ENCODE data around the gene MEIS1. TPM values are rescaled to one million over a fixed set of nuclear protein-coding genes. Genes with fewer than 3 reads are reported as not detected.

Gene MEIS1
- total and polyA plus RNA-seq, 3 donors from 2014 or later = 10.8 to 13.8 (median 13.5) TPM

GRCh38 chr2:66498289-66498975 is 63.5 kb downstream of the MEIS1 start:
- Histone ChIP-seq H3K36me3 (ENCODE audit: low read depth, missing control alignments) (no peaks in the 10 kb centered on the region), H3K27me3 (no peaks in the 10 kb centered on the region), H3K9me3 (no peaks in the 10 kb centered on the region), H3K4me3 (no peak overlapping the region), H3K4me1 (peaks cover 11% of the 10 kb centered on the region), H3K27ac (no peak overlapping the region)
- TF ChIP-seq CTCF (IDR thresholded peaks at IDR 0.05) (no peak), POLR2A (IDR thresholded peaks at IDR 0.05) (no peak)
- no peak for DNase-seq
- 75 to 86% methylated on average over 5 of the region's 5 CpGs for WGBS, 2 donors
- intact Hi-C loops (cut with DNase I; ENCODE audit: low total_unique reads) = no loop called here

- Histone ChIP-seq H3K9me3 (no peaks in the 10 kb centered on the region), H3K4me3 (no peak overlapping the region), H3K4me1 (peaks cover 3% of the 10 kb centered on the region), H3K27ac (no peak overlapping the region), H3K36me3 (ENCODE audit: low read depth, missing control alignments) (no peaks in the 10 kb centered on the region), H3K27me3 (no peaks in the 10 kb centered on the region)
- no peak for TF ChIP-seq POLR2A (IDR thresholded peaks at IDR 0.05)
- no peak for TF ChIP-seq CTCF (IDR thresholded peaks at IDR 0.05)
- no peak for DNase-seq
- intact Hi-C loops (cut with DNase I; ENCODE audit: low total_unique reads) = no loop called here
Measured at GRCh38 chr2:66501267-66501666, 66.3 kb downstream of the MEIS1 start.

GRCh38 chr2:66506265-66506664 is 71.3 kb downstream of the MEIS1 start:
- no peaks in the 10 kb centered on the region for H3K9me3 ChIP-seq
- no peaks in the 10 kb centered on the region for H3K27me3 ChIP-seq
- H3K27ac ChIP-seq = no peak overlapping the region
- TF ChIP-seq CTCF (IDR thresholded peaks at IDR 0.05) (no peak), POLR2A (IDR thresholded peaks at IDR 0.05) (no peak)
- DNase-seq = no peak
- no peaks in the 10 kb centered on the region for H3K36me3 ChIP-seq (ENCODE audit: low read depth, missing control alignments)
- intact Hi-C loops (cut with DNase I; ENCODE audit: low total_unique reads) = no loop called here
- no peaks in the 10 kb centered on the region for H3K4me1 ChIP-seq
- H3K4me3 ChIP-seq = no peak overlapping the region
- 94% methylated on average over 5 of the region's 5 CpGs for WGBS, 2 donors

GRCh38 chr2:66507673-66508201 is 72.8 kb downstream of the MEIS1 start:
- WGBS, 2 donors = 72 to 77% methylated on average over 13 of the region's 13 CpGs
- no peak for DNase-seq
- Histone ChIP-seq H3K27me3 (no peaks in the 10 kb centered on the region), H3K27ac (no peak overlapping the region), H3K36me3 (ENCODE audit: low read depth, missing control alignments) (no peaks in the 10 kb centered on the region), H3K4me3 (no peak overlapping the region), H3K9me3 (no peaks in the 10 kb centered on the region), H3K4me1 (no peaks in the 10 kb centered on the region)
- intact Hi-C loops (cut with DNase I; ENCODE audit: low total_unique reads) = no loop called here
- TF ChIP-seq POLR2A (IDR thresholded peaks at IDR 0.05) (no peak), CTCF (IDR thresholded peaks at IDR 0.05) (no peak)

Measured in testis (tissue), 3 donors.